SJCRH30 (cell line): ENCODE data around the gene GPR108. TPM values are rescaled to one million over a fixed set of nuclear protein-coding genes. Genes with fewer than 3 reads are reported as not detected.

Source experiments
- DNase-seq, 2 experiments: peaks; one replicate each; pipeline ENCODE4 v3.0.0-alpha.2; 2015 to 2020
- H3K27ac ChIP-seq: fragments of 250-450 bp; sonication (Bioruptor Pico); 2 replicates; pipeline ENCODE4 v1.5.1; 2020; ENCODE audit warnings: mild to moderate bottlenecking, moderate library complexity
- H3K27me3 ChIP-seq: fragments of 250-450 bp; sonication (Bioruptor Pico); 2 replicates; pipeline ENCODE4 v1.5.1; 2020; ENCODE audit warnings: mild to moderate bottlenecking, moderate library complexity
- H3K36me3 ChIP-seq: fragments of 250-450 bp; sonication (Bioruptor Pico); 2 replicates; pipeline ENCODE4 v1.5.1; 2020; ENCODE audit warnings: mild to moderate bottlenecking, moderate library complexity
- H3K4me1 ChIP-seq: fragments of 250-450 bp; sonication (Bioruptor Pico); 2 replicates; pipeline ENCODE4 v1.5.1; 2020; ENCODE audit warnings: mild to moderate bottlenecking, moderate library complexity
- H3K4me3 ChIP-seq: fragments of 250-450 bp; sonication (Bioruptor Pico); 2 replicates; pipeline ENCODE4 v1.5.1; 2020; ENCODE audit warnings: mild to moderate bottlenecking, moderate library complexity
- H3K9me3 ChIP-seq: fragments of 250-450 bp; sonication (Bioruptor Pico); replicated peaks from 2 replicates; pipeline ENCODE4 v1.5.1; 2020; ENCODE audit warnings: mild to moderate bottlenecking, moderate library complexity
- total RNA-seq: library from RNA; depleted of rRNA; stranded (reverse); fragments of >200 nt; shearing (Covaris generic); gene quantifications from 2 replicates; pipeline ENCODE4 v1.2.3, GENCODE V29; 2014

Gene GPR108
- total RNA-seq, 1 experiment from 2014 or later: 32.0 TPM

DNA sequence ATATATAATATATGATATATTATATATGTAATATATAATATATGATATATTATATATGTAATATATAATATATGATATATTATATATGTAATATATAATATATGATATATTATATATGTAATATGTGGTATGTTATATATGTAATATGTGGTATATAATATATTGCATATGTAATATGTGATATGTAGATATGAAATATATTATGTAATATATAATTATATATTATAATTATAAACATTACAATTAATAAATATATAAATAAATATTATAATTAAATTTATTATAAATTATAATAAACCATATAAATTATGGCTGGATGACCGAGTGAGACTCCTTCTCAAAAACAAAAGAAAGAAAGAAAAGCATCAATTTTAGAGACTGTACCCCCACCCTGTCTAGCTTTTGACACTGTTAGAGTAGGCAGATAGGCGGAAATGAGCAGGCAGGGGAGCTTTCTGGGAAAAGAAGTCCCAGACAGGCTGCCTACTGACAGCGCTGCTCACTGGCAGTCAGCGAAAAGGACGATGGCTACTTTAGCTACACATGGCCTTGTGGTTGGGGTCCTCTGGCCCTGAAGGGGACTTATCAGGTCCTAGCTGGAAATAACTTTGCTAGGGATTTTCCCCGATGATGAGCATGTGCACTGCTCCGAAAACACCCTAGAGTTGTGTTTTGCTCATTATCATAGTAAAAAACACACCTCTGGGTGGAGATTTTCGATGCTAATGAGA, 36.6 kb downstream of the GPR108 start:
- Histone ChIP-seq H3K27me3 (no peaks in the 10 kb centered on the region), H3K4me1 (no peaks in the 10 kb centered on the region), H3K36me3 (no peaks in the 10 kb centered on the region), H3K27ac (no peak overlapping the region), H3K4me3 (no peak overlapping the region), H3K9me3 (no peaks in the 10 kb centered on the region)
- no peak for DNase-seq

DNA sequence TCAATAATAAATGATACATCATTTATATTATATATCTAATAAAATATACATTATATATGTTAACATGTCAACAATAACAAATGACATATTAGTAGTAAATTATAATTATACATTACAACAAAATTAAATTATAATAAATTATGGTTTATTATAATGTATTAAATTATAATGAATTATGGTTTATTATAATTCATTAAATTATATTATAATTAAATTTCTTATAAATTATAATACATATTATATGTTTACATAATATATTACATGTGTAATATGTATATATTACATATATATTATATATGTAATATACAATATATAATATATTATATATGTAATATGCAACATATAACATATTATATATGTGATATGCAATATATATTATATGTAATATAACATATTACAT, 37.4 kb downstream of the GPR108 start:
- Histone ChIP-seq H3K27me3 (no peaks in the 10 kb centered on the region), H3K4me1 (no peaks in the 10 kb centered on the region), H3K36me3 (no peaks in the 10 kb centered on the region), H3K9me3 (no peaks in the 10 kb centered on the region), H3K4me3 (no peak overlapping the region), H3K27ac (no peak overlapping the region)
- DNase-seq: no peak

DNA sequence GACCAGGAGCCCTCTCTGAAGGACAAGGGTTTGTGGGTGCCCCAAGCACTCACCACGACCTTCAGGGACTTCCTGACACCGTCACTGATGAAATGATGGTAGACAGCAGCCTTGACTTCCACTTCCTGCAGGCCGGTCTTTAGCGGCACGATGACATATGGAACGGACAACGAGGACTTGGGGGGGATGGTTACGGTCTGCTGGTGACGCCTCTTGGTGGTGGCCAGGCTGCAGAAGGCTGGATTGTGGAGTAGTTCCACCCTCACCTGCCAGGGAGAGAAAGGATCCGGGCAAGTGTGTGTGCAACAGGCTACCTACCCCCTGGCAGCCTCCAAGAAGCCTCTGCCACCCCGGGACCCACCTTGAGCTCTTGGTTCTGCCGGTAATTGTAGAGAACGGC, 40.1 kb downstream of the GPR108 start:
- no peaks in the 10 kb centered on the region for H3K9me3 ChIP-seq
- H3K4me1 ChIP-seq: no peaks in the 10 kb centered on the region
- no peak for DNase-seq
- H3K36me3 ChIP-seq: no peaks in the 10 kb centered on the region
- H3K27me3 ChIP-seq: no peaks in the 10 kb centered on the region
- H3K4me3 ChIP-seq: no peak overlapping the region
- H3K27ac ChIP-seq: no peak overlapping the region

DNA sequence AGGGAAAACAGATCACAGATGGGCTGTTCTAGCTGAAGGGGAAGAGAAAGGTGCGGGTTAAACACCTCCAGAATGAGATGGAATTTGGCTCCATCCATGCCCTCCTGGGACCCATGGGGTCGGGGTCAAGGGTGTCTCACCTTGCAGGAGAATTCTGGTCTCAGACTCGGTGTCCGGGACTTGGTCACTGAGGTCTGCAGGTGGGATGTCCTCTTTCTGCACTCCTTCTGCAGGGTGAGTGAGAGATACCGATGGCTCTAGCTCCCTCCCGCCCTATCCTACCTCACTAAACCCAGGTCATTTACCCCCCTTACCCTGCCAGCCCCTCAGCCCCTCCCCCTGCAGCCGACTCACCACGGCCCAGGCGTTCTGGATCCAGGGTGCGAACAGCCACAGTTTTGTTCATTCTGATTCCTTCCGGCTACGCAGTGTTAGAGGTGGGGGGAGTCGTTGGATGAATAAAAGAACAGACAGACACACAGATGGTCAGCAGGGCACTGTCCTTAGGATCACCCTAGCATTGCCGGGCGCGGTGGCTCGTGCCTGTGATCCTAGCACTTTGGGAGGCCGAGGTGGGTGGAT, 41.0 kb downstream of the GPR108 start:
- H3K4me1 ChIP-seq: no peaks in the 10 kb centered on the region
- no peak overlapping the region for H3K4me3 ChIP-seq
- no peak overlapping the region for H3K27ac ChIP-seq
- no peaks in the 10 kb centered on the region for H3K36me3 ChIP-seq
- H3K27me3 ChIP-seq: no peaks in the 10 kb centered on the region
- no peaks in the 10 kb centered on the region for H3K9me3 ChIP-seq
- no peak for DNase-seq

DNA sequence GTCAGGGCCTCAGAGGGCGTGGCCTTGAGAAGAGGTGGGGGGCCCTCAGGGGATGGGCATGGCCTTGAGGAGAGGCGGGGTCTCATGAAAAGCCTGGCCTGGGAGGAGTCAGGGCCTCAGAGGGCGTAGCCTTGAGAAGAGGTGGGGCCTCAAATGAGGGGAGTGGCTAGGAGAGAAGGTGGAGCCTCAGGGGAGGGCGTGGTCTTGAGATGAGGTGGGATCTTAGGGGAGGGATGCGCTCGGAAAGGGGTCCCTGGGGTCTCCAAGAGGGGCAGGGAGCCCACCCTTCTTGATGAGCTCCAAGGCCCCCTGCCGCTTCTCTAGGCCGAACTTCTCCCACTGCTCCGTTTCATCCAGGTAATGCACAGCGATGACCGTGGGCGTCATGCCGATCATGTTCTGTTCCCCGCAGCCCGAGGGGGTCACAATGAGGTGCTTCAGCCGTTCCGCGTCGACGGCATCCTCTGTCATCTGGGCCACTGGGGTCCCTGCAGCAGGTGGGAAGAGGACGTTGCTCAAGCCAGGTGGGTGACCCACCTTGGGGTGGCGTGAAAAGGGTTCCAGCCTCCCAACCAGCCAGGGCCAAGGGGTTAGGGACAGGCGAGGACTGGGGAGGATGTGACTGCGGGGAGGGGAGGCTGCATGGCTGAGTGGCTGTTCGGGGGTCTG, 43.1 kb downstream of the GPR108 start:
- Histone ChIP-seq H3K4me1 (no peaks in the 10 kb centered on the region), H3K4me3 (no peak overlapping the region), H3K27me3 (no peaks in the 10 kb centered on the region), H3K27ac (no peak overlapping the region), H3K9me3 (no peaks in the 10 kb centered on the region), H3K36me3 (no peaks in the 10 kb centered on the region)
- DNase-seq: no peak

- H3K27ac ChIP-seq: no peak overlapping the region
- no peak for DNase-seq
- H3K9me3 ChIP-seq: no peaks in the 10 kb centered on the region
- no peaks in the 10 kb centered on the region for H3K27me3 ChIP-seq
- no peaks in the 10 kb centered on the region for H3K4me1 ChIP-seq
- no peak overlapping the region for H3K4me3 ChIP-seq
- H3K36me3 ChIP-seq: no peaks in the 10 kb centered on the region
Observed at GRCh38 chr19:6693681-6694080, 43.7 kb downstream of the GPR108 start.

DNA sequence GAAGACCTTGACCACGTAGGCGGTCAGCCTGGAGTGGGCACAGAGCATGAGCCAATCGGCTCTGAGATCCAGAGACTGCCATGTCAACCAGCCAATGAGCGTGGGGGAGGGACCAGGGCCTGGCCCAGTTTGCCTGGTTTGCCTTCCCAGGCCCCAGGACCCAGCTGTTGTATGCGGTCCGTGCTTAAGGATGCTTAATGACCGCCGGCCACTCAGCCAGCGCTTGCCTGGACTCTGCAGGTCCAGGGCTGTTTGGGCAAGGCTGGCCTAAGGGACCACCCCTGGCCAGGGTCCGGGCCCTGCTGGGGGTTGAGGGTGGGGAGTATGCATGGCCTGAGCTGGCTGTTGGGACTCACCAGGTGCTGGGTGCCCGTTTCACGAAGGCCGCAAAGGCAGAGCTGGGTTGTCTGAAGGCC, 44.3 kb downstream of the GPR108 start:
- no peak for DNase-seq
- Histone ChIP-seq H3K9me3 (no peaks in the 10 kb centered on the region), H3K4me3 (no peak overlapping the region), H3K36me3 (no peaks in the 10 kb centered on the region), H3K4me1 (no peaks in the 10 kb centered on the region), H3K27ac (no peak overlapping the region), H3K27me3 (no peaks in the 10 kb centered on the region)

- Histone ChIP-seq H3K4me3 (no peak overlapping the region), H3K27ac (no peak overlapping the region), H3K9me3 (no peaks in the 10 kb centered on the region), H3K4me1 (no peaks in the 10 kb centered on the region), H3K36me3 (no peaks in the 10 kb centered on the region), H3K27me3 (no peaks in the 10 kb centered on the region)
- DNase-seq: no peak
Observed at GRCh38 chr19:6692027-6692426, 45.4 kb downstream of the GPR108 start.

DNA sequence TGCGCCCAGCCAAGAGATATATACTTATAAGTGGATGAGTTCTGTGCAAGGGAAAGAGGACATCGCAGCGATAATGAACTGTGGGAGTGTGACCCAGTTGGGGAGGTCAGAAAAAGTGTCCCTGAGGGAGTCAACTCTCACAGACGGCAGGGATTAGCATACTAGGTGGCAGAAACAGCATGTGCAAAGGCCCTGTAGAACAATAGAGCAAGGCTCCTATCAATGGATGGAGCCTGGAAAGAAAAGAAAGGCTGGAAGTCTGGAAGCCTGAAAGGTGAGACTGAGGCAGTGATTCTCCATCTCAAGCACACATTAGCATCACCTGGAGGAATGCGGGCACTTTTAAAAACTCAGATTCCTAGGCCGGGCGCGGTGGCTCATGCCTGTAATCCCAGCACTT, 46.0 kb downstream of the GPR108 start:
- H3K27ac ChIP-seq: no peak overlapping the region
- DNase-seq: no peak

GRCh38 chr19:6690160-6690885, 47.1 kb downstream of the GPR108 start:
- Histone ChIP-seq H3K36me3 (no peaks in the 10 kb centered on the region), H3K9me3 (no peaks in the 10 kb centered on the region), H3K4me3 (no peak overlapping the region), H3K4me1 (no peaks in the 10 kb centered on the region), H3K27ac (no peak overlapping the region), H3K27me3 (no peaks in the 10 kb centered on the region)
- DNase-seq: no peak

More for the DNA sequence above, 46.0 kb downstream of the GPR108 start:
- Histone ChIP-seq H3K4me3 (no peak overlapping the region), H3K9me3 (no peaks in the 10 kb centered on the region), H3K27me3 (no peaks in the 10 kb centered on the region), H3K4me1 (no peaks in the 10 kb centered on the region), H3K36me3 (no peaks in the 10 kb centered on the region)

- H3K4me3 ChIP-seq: no peak overlapping the region
- H3K4me1 ChIP-seq: no peaks in the 10 kb centered on the region
- no peaks in the 10 kb centered on the region for H3K36me3 ChIP-seq
- H3K27me3 ChIP-seq: no peaks in the 10 kb centered on the region
- no peak overlapping the region for H3K27ac ChIP-seq
- no peaks in the 10 kb centered on the region for H3K9me3 ChIP-seq
- DNase-seq: no peak
Observed at GRCh38 chr19:6687114-6687513, 50.3 kb downstream of the GPR108 start.

DNA sequence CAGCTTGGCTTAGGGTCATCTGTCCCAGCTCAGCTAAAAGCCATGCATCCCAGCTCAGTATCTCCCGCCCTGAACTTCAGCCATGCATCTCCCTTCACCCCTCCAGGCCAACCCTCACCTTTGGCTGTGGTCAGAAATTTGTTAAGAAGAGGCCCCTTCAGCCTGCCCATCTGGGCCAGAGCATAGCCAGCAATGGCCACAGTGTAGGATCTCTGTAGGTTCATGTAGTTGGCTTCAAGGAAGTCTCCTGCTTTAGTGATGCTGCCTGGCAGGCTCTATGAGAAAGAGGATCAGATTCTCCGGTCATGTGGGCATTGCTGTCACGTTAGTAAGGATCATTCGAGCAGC, 50.8 kb downstream of the GPR108 start:
- Histone ChIP-seq H3K4me1 (no peaks in the 10 kb centered on the region), H3K4me3 (no peak overlapping the region), H3K9me3 (no peaks in the 10 kb centered on the region), H3K27me3 (no peaks in the 10 kb centered on the region), H3K27ac (no peak overlapping the region), H3K36me3 (no peaks in the 10 kb centered on the region)
- no peak for DNase-seq

DNA sequence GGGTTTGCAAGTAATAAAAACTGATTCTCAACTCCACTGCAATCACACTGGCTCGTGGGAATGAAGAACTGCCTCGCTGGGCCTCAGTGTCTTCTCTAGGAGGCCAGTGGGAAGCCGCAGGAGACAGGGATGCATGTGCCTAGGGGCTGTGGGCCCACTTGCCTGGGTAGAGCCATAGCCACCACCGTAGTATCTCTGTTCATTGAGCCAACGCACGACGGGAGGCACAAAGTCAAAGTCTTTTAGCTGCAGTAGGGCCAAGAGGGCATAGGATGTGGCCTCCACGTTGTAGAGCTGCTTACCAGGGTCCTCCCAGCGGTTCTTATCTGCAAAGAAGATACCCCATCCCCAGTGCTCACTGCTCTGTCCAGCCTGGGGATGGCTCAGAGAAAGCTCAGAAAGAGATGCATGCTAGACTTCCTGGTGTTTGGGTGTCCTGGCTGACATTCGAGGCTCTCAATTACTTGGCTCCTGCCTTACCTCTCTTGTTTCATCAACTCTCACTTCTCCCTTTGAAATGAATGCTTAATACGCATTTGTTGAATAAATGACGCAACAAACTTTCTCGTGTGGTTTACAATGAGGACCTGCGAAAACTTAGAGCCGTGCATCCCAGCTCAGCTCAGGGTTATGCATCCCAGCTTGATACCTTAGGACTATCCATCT, 51.3 kb downstream of the GPR108 start:
- Histone ChIP-seq H3K27ac (no peak overlapping the region), H3K36me3 (no peaks in the 10 kb centered on the region), H3K9me3 (no peaks in the 10 kb centered on the region), H3K4me3 (no peak overlapping the region), H3K4me1 (no peaks in the 10 kb centered on the region), H3K27me3 (no peaks in the 10 kb centered on the region)
- no peak for DNase-seq

DNA sequence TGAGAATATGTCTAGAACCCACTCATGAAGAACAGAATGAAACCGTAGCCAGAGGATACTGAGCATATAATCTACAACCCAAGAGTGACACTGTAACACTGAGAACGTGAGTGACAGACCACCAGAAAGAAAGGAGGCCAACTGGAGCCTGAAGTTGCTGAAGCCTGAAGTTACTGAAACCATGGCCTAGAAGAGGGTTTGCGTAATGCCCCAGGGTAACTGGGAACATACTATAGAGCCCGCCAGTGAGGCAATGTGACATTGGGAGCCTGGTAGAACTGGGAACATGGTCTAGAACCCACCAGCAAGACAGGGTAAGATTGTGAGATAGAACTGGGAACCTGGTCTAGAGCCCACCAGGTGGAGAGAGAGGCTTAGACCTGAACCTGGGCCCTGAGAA, 51.9 kb downstream of the GPR108 start:
- no peak for DNase-seq
- Histone ChIP-seq H3K9me3 (no peaks in the 10 kb centered on the region), H3K36me3 (no peaks in the 10 kb centered on the region), H3K4me3 (no peak overlapping the region), H3K4me1 (no peaks in the 10 kb centered on the region), H3K27me3 (no peaks in the 10 kb centered on the region), H3K27ac (no peak overlapping the region)

- H3K27me3 ChIP-seq: no peaks in the 10 kb centered on the region
- H3K4me1 ChIP-seq: no peaks in the 10 kb centered on the region
- H3K4me3 ChIP-seq: no peak overlapping the region
- no peaks in the 10 kb centered on the region for H3K9me3 ChIP-seq
- H3K27ac ChIP-seq: no peak overlapping the region
- H3K36me3 ChIP-seq: no peaks in the 10 kb centered on the region
- DNase-seq: no peak
Observed at GRCh38 chr19:6683971-6684370, 53.4 kb downstream of the GPR108 start.
